ENCODE results near the gene LYL1.

Gene LYL1

DNA sequence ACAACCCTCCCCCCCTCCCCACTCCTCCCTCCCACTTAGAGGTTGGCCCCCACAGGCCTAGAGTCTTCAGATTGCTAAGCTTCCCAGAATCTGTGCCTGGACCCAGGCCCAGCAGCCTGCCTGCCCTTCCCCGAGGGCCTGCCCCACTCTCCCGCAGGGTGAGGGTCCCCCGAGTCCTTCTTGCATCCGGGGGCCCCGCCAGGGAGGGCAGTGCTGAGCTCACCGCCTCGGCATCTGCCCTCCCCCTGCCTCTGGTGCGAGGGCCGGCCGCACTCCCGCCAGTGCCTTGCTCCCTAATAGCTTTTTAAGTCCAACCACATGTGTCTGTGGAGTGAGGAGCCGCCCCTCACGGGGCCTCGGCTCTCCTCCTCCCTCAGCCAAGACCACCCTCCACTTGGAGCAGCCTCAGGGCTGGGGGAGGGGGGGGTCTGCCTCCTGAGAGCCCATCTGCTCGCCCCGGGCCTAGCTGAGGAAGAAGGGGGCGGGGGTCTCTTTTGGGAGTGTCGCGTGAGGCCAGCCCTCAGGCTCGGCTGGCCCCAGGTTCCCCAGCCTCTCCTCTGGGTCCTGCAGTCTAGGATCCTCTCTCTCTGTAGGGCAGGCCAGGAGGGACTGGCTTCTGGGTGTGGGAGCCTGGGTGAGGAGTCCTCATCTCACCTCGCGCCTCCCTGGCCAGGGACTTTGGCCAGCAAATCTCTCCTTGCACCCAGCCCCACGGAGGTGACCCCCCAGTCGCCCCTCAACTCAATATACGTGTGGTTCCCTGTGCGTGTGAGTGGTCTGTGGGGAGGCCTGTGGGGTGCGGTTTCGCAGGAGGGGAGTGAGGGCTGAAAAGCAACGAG, 47.2 kb downstream of the LYL1 start:
- H3K27ac ChIP-seq (ENCODE audit: low read depth, low read length): no peak overlapping the region
- H3F3A ChIP-seq (ENCODE audit: control insufficient read depth, insufficient read depth): no peaks in the 10 kb centered on the region
- no peak overlapping the region for H3K4me2 ChIP-seq (ENCODE audit: low read length)
- no peaks in the 10 kb centered on the region for H4K20me1 ChIP-seq (ENCODE audit: control insufficient read depth, insufficient read depth, low read depth, low read length)
- no peaks in the 10 kb centered on the region for H3K9me2 ChIP-seq (replicated peaks; ENCODE audit: control insufficient read depth, low read length)
- no peak for TF ChIP-seq EZH2phosphoT487 (IDR thresholded peaks at IDR 0.05; ENCODE audit: borderline replicate concordance, low read length)
- TF ChIP-seq CTCF (IDR thresholded peaks at IDR 0.05; ENCODE audit: low read depth, low read length, poor library complexity, severe bottlenecking): no peak
- H3K36me3 ChIP-seq (ENCODE audit: control insufficient read depth, low read length): no peaks in the 10 kb centered on the region
- no peak overlapping the region for H3K4me3 ChIP-seq (ENCODE audit: low read length)
- peaks cover 49% of the 10 kb centered on the region for H3K27me3 ChIP-seq (ENCODE audit: control insufficient read depth, low read length)
- no peaks in the 10 kb centered on the region for H3K9me3 ChIP-seq (ENCODE audit: control insufficient read depth, insufficient read depth, low read length)
- H3K79me2 ChIP-seq (ENCODE audit: control insufficient read depth, low read length): no peaks in the 10 kb centered on the region
- H3K4me1 ChIP-seq (ENCODE audit: control insufficient read depth, low read length): peaks cover 11% of the 10 kb centered on the region

DNA sequence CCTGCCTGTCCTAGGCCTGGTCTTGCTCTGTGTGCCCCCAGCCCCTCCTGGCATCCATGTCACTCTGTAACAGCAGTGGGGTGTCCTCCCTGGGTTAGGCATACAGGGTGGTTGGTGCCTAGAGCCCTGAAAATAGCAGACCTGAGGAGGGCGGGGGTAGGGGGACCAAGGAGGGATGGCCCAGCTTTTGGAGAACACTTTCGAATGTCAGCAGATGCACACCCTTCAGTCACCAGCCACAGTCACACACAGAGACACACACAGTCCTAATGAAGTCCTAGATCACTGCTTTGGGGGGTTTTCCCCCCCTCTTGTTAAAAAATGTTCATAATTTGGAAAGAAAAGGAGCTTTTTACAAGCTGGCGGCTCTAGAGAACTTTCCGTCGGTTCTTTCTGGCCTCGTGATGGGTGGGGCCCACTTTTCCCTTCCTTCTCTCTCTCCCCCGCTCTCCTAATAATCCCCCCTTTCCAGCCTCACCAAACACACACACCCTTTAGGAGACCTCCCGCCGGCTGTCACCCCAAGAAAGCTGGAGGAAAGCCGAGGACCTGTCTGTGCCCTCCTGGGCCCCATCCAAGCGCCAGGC, 47.9 kb downstream of the LYL1 start:
- Histone ChIP-seq H3K9me3 (ENCODE audit: control insufficient read depth, insufficient read depth, low read length) (no peaks in the 10 kb centered on the region), H3K27me3 (ENCODE audit: control insufficient read depth, low read length) (peaks cover 44% of the 10 kb centered on the region), H3K4me2 (ENCODE audit: low read length) (no peak overlapping the region), H3K9me2 (replicated peaks; ENCODE audit: control insufficient read depth, low read length) (no peaks in the 10 kb centered on the region), H3K27ac (ENCODE audit: low read depth, low read length) (no peak overlapping the region), H3F3A (ENCODE audit: control insufficient read depth, insufficient read depth) (no peaks in the 10 kb centered on the region), H3K79me2 (ENCODE audit: control insufficient read depth, low read length) (no peaks in the 10 kb centered on the region), H3K4me1 (ENCODE audit: control insufficient read depth, low read length) (peaks cover 11% of the 10 kb centered on the region), H4K20me1 (ENCODE audit: control insufficient read depth, insufficient read depth, low read depth, low read length) (no peaks in the 10 kb centered on the region), H3K4me3 (ENCODE audit: low read length) (no peak overlapping the region), H3K36me3 (ENCODE audit: control insufficient read depth, low read length) (no peaks in the 10 kb centered on the region)
- no peak for TF ChIP-seq CTCF (IDR thresholded peaks at IDR 0.05; ENCODE audit: low read depth, low read length, poor library complexity, severe bottlenecking)

- H3K4me2 ChIP-seq (ENCODE audit: low read length): no peak overlapping the region
- no peaks in the 10 kb centered on the region for H3F3A ChIP-seq (ENCODE audit: control insufficient read depth, insufficient read depth)
- peaks cover 11% of the 10 kb centered on the region for H3K4me1 ChIP-seq (ENCODE audit: control insufficient read depth, low read length)
- H3K27me3 ChIP-seq (ENCODE audit: control insufficient read depth, low read length): peaks cover 44% of the 10 kb centered on the region
- H3K4me3 ChIP-seq (ENCODE audit: low read length): no peak overlapping the region
- no peaks in the 10 kb centered on the region for H3K79me2 ChIP-seq (ENCODE audit: control insufficient read depth, low read length)
- H3K27ac ChIP-seq (ENCODE audit: low read depth, low read length): no peak overlapping the region
- no peaks in the 10 kb centered on the region for H3K36me3 ChIP-seq (ENCODE audit: control insufficient read depth, low read length)
- no peaks in the 10 kb centered on the region for H3K9me3 ChIP-seq (ENCODE audit: control insufficient read depth, insufficient read depth, low read length)
- H3K9me2 ChIP-seq (replicated peaks; ENCODE audit: control insufficient read depth, low read length): no peaks in the 10 kb centered on the region
- H4K20me1 ChIP-seq (ENCODE audit: control insufficient read depth, insufficient read depth, low read depth, low read length): no peaks in the 10 kb centered on the region
- TF ChIP-seq EZH2phosphoT487 (IDR thresholded peaks at IDR 0.05; ENCODE audit: borderline replicate concordance, low read length) (no peak), CTCF (IDR thresholded peaks at IDR 0.05; ENCODE audit: low read depth, low read length, poor library complexity, severe bottlenecking) (no peak)
These were observed 48.7 kb downstream of the LYL1 start for GRCh38 chr19:13053761-13054625.

Measured in DOHH2 (cell line).